GM21447 (cell line): ENCODE results near the gene XRCC3.

ENCODE experiments used
- ATAC-seq: cut with Tn5 transposase; IDR thresholded peaks from one replicate; pipeline ENCODE4 v1.9.1; 2021; ENCODE audit not compliant: unreplicated experiment

XRCC3 gene

DNA sequence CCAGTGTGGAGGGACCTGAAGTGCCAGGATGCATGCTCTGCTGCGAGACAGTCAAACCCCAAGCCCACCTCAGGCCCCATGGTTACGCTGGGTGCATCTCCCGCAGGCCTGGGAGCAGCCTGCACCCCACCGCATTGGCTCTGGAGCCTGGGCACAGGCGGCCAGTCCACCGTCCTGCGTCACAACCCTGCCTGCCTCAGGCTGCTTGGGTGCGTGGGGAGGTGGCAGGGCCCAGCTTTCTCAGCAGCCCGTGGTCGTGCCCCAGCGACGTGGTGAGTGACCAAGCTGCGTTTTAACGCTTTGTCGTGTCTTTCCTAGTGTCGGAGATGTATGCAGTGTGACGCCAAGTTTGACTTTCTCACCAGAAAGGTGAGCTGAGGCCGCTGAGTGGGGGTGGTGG lies 11.2 kb upstream of the XRCC3 start:
- ATAC-seq, result no peak

DNA sequence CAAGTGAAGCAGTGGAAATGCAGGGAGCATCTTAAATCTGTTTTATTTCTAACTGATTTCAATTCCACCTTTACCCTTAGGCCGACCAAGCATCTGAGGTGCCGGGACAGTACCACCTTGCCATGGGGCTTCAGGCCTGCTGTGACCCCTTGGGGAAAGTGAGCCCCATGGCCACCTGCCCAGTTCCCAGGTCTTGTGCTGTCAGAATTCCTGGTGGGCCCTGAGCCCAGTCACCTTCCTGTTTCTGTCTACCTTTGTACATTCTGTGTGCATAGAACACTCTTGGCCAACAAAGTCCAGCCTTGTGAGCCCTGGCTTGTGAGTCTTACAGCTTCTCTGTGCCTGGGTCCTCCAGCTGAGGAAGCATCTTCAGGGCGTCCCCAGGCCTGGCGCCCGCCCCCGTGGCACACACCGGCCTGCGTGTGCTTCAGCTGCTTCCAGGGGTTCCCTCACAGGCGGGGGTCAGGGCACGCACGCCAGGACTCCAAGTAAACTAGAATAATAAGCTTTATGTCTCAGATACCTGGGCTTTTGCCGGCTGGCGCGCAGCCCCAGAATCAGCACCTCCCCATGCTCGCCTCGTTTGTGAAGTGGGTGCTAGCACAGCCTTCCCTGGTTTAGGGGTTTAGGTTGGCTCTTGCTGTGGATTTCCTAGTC lies 10.6 kb upstream of the XRCC3 start:
- ATAC-seq, result no peak

DNA sequence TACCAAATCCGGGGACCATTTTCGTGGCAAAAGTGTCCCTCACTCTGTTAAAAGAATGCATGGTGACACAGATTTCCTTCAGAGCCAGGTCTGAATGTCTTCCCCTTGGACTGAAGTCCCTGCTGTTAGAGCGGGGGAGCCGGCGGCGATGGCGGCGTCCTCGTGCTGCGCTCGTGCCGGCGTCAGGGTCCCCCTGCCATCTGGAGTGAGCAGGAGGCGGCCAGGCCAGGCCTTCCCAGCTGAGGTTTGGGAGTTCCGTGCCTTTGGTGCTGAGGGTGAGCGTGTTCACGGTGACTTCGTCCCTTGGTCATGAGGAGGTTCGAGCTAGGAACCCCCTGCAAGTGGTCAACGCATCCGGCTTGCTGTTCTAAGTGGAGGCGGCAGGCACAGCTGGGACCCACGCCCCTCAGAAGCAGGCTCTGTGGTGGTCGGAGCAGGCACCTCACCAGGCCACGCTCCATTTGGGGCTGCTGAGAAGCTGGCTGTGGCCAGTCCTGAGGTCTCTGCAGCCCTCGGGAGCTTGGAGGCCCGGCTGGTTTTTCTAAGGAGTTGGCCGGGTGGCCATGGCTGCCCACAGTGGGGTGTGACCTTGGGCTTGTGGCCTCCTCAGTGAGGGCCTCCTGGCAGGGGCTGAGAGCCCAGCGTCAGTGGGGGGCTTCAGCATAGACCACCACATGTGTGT lies 9.9 kb upstream of the XRCC3 start:
- ATAC-seq, result no peak

DNA sequence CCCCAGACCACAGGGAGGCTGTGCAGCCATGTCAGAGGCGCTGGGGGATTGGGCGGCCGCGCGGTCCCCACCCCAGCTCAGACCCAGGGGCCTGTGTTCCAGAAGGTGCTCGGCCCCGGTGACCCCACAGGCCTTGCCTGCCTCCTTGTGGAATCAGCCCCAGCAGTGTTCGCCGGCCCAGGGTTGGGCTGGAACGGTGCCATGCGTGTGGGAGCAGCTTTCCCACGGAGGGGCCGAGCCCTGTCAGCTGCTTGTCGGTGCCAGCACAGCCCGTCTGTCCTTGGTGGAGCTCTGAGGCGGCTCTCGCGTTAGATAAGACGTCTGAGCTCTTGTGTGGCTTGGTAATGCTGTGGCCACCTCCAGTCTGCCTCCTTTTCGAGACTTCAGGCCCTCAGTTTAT lies 8.9 kb upstream of the XRCC3 start:
- no peak for ATAC-seq

DNA sequence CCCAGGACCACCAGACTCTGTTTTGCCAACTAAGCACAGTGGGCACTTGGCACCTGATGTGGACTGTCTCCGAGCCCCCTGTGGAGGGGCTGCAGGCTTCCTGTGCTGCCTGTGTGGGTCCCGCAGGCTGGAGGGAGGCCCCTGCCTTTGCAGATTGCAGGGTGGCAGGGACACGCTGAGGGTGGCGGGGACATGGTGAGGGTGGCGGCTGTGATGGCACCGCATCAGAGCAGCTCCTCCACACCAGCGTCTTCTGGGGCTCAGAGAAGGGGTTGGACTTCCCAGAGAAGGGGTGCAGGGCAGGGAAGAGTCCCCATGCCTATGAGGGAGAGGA lies 8.5 kb upstream of the XRCC3 start:
- ATAC-seq, result no peak

DNA sequence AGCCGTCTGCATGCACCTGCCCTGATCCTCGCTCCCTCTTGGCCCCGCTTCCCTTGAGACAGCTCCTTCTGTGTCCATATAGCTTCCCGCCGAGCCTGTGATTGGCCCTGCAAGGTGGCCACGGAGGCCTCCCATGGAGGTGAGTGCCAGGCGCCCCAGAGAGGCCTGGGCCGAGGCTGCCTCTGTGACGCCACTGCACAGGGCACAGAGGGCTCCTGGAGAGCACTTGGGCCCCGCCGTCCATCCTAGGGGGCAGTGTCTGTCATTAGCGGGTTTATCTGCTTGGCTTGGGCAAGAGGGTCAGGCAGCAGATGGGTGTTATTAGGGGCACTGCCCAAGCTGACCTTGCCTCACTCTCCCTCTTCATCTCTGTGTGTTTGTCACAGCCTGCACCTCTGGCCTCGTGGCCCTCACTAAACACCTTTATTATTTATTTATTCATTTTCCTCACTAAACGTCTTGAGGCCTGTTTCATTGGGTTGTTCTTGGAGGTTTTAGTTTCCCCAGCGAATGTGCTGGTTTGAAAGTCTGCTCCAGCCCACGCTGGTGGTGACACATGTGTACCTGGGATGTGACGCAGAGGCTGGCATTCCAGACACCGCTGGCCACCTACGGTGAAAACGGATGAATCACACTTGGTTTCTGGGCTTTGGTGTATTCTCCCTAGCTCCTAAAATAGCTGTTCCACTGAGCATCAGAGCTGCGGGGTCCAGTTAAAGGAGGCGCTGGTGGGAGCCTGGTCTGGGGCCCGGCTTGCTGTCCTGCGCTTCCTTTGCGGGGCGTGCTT lies 6.3 kb upstream of the XRCC3 start:
- no peak for ATAC-seq

DNA sequence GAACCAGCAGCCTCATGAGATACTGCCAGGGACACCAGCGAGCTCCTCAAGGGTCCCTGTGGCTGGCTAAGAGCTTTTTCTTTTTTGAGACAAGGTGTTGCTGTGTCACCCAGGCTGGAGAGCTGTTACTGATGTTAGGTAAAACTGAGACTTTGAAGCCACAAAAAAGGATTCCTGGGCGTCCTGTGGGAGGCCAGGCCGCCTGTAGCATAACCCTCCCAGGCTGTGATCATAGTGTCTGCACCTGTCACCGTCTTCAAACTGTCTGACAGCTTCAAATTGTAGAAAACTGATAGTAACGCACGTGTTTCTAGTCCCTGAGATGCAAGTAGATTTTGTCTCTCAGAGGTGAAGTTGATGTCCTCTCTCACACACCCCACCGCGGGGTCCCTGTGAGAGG lies 4.5 kb upstream of the XRCC3 start:
- ATAC-seq, result no peak

DNA sequence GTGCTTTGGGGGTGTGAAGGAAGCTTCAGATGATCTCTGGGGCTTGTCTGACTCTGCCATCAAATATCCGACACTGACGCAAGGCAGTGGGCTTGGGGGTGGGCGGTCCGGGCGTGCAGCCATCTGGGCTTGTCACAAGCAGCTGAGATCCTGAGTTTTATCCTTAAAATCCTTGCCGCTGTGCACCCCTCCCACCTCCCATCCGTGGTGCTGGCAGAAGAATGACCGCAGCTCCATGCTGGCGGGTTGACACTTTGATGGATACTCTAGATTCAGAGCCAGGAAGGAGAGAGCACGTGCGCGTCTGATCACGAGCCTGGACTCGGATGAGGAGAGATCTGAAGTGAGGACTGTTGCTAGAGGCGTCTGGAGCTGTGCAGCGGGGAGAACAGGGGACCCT lies 3.3 kb upstream of the XRCC3 start:
- no peak for ATAC-seq

DNA sequence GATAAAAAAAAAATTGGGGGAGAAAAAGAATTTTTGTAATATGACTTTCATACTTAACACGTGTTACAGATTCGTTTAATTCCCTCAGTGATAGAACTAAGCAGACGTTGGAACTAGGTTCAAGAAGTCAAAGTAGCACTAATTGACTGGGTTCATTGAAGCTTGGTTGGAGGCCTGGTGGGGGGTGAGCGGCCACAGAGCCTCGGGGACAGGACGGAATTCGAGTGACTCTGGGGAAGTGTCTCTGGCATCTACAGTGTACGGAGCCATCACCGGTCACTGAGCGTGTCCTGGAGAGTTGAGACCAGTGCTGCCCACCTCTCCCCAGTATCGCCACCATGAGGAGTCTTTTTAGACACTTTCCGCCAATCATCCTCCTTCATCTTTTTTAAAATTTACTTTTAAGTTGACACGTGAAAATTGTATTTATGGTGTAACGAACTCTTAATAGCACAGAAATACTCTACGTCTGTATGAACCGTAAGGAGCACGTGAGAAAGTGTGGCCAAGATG lies 1.7 kb upstream of the XRCC3 start:
- no peak for ATAC-seq

DNA sequence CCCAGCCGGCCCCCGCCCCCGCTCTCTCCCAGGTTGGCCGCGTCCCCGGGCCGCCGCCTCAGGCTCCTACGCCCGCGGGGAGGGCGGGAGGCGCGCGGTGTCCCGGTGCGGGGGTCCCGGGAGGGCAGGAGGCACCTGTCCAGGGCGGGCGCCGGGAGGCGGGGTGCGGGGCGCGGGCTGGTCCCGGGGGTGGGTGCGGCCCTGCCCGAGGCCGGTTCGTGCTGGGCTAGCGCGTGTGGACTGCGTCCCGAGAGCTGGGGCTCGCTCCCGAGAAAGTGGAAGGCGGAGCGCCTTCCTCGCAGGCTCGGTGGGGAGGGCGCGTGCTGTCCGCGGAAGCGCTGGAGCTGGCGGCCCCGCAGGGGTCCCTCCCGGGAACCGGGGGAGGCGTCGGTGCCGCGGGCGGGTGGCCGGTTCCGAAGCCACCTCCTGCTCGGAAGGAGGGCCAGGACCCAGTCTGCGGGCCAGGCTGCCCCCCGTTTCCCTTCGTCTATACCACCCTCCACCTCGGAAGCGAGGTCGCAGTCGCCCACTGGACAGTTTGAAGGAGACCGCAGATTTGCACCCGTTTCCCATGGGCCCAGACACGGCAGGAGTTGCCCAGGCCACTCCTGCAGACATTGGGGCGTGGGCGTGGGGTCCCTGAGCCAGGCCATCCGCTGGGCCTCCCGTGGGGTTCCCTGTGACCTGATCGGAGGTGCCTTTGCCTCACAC lies 995 bp upstream of the XRCC3 start:
- ATAC-seq, result no peak

DNA sequence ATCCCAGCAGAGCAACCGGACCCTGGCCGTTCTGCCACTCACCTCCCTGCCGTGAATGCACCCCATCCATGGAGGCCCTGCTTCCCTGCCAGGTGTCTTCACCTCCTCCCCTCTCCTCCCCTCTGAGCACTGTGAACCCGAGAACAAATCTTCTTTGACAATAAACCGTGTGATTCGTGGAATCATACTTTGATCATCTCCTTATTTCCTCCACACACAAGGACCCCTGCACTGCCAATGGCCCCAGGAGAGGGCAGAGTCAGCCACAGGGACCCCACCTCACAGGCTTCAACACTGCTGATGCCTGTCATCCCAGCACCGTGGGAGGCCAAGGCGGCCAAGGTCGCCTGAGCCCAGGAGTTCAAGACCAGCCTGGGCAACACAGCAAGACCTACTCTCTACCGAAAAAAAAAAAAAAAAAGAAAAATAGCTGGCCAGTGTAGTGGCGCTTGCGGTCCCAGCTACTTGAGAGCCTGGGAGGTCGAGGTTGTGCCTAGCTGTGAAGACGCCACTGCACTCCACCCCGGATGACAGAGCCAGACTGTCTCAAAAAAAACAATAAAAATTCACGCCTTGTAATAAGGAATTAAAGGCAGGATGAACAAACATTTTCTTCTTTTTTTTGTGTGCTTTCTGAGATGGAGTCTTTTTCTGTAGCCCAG lies 1.1 kb downstream of the XRCC3 start:
- no peak for ATAC-seq

DNA sequence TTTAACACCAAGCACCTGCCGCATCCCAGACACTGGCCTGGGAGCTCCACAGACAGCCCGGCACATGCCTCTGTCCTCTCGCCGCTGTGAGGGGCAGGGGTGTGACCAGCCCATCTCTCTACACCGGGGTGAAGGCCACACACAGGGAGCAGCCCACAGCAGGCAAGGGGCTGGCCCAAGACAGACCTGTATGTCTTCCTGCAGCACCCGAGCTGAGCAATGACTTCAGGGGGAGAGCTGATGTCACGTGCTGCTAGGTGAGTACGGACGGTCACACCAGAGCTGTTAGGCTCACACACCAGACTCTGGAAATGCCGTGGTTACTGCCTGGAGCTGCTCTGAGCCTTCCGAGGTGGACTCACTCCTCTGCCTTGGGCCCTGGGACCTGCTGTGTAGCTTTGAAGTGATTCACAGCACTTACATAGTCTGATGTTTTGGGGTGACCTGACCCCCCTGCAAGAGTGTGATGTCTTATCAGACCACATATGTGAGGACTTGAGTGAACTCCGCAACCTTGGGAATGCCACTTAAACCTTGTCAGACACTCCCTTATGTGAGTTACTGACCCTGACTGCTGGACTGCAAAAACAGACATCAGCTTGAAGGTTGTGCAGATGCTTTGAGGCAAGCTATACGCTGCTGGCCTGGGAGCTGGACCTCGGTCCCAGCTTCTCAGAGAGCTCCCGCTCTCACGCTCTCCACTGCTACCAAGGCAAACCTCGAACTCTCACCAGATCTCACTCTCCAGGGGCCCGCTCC lies 1.8 kb downstream of the XRCC3 start:
- no peak for ATAC-seq

DNA sequence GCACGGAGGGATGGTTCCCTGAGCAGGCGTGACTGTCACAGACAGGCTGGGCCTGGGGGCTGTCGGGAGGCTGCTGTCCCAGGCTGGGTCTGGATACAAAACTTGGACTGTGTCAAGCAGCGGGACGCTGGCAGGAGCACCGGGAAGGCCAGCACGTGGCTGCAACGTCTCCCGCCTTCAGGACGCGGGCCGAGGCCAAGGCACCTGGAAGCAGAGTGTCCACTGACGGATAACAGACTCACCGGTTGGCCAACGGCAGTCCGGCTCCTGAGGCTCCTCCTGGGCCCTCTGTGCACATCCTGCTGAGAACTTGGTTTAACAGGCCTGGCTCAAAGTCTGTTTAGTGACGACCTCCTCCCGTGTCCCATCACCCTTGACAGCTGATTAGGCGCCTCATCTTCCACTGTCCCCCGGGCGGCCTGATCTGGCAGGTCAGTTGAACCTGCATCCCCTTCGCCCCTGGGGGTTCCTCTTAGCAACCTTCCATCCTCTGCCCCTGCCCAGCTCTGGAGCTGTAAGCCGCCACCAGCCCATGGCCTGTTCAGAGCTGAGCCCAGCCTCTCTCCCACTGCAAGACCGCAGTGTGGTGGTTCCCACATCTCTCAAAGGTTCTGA lies 2.5 kb downstream of the XRCC3 start:
- no peak for ATAC-seq

DNA sequence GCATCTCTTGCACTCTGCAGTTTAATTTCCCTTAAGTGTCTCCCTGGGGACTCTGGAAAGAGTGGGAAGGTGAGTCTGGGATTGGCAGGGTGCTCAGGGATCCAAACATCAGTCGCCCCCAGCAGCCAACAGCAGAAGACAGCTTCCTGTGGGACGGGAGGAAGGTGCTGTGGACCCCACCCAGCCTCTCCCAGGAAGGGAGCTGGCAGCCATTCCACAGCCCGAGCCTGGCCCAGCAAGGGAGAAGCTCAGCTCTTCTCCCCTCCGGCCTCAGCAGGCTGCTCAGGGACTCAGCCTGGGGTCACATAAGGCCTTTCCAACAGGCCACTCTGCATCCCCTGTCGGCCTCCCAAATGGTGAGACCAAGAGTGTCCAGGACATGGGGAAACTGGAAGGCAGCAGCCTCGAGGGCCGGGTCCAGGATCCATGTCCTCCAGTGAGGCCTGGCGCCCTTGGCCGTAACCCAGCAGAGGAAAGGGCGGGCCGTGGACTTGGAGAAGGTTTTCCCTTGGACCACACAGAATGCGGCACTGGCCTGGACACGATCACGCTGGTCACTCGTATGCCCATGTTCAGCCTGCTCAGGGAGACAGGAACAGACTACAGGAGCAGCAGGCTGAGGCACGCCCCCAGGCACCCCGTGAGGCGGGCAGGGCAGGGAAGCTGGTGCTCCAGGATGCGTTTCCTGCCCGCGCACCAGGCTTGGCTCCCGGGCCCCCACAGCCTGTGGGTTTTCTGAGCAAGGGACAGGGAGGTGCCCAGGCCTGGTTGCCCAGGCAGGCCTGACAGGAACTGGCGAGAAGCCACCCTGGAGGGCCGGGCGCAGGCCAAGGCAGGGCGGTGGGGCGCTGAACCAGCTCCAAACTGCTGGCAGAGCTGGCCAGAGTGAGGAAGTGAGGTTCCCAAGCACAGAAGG lies 3.5 kb downstream of the XRCC3 start:
- no peak for ATAC-seq

DNA sequence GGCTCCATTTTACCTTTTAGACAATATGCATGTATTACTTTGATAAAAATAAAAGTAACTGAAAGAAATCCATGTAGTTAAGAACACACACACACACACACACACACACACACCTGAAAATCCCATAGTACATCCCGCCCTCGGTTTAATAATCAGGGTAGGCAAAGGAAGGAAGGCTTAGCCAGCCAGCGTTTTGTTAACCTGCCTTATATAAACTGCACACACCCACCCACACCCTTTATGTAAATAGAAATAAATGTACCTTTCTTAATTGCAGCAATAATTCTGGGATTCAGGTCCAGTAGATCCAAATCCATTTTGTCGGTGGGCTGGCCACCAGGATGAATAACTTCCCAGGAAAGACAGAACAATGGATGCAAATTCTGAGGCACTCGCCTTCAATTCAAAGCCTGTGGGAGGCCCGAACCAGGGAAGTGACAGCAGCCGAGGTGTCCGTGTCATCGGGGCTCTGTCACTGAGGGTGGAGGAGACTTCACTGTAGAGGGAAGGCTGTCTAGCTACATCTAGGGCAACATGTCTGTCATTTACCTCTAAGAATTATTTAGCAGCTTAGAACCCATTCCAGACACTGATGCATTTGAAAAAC lies 4.4 kb downstream of the XRCC3 start:
- ATAC-seq, result no peak

DNA sequence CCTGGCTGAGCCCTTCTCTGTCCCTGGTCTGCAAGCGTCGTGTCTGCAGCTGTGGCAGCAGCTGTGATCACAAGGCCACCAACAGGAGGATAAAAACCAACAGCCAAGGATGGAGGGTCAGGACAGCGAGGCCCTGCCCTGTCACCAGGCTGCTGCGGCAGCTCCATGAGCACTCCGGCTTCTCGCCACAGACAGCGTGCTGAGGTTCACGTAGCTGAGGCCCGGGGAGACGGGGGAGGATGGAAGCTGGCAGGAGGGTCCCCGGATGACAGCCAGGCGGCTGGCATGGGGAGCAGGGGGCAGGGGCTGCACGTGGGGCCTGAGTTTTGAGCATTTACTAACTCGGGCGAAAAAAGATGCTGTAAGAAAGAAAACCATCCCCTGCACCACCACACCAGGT lies 5.4 kb downstream of the XRCC3 start:
- ATAC-seq, result no peak

DNA sequence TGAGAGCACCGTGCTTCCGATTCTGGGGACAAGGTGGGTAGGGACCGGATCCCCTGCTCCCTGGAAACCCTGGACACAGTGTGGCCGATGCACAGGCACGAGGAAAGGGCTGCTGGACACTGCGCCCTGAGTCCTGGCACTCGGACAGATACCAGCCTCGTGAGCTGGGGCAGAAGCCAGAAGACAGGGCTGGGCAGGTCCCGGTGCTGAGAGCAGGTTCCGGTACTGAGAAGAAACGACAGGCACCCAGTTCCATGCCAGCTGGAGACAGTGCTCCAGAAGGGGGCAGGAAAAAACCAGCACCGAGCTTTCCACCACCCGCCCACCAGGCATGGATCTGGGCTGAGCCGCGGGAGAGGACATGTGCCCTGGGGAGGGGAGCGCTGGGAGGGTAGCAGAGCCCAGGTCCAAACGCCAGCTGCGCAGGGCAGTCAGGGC lies 6.5 kb downstream of the XRCC3 start:
- ATAC-seq, result no peak
